Suprapubic skin (tissue), 3 donors: ENCODE data around the gene KYAT1.
A peak's percentile ranks its signal among the peaks of the same experiment; 100 is the strongest.

Source experiments
- CTCF ChIP-seq, 2 donors: fragments of 200-600 bp in 1 of 2; fragments of 450-650 bp in 1 of 2; sonication (generic) in 1 of 2; IDR thresholded peaks; one replicate each; pipeline ENCODE4 v1.5.1; 2016 to 2019; ENCODE audit warnings: antibody characterized with exemption in 2 of 2, mild to moderate bottlenecking in 1 of 2, moderate library complexity in 1 of 2
- POLR2A ChIP-seq, 2 donors: fragments of 450-650 bp; IDR thresholded peaks; one replicate each; pipeline ENCODE4 v1.6.1; 2017; ENCODE audit warnings: antibody characterized with exemption in 2 of 2, mild to moderate bottlenecking in 2 of 2, moderate library complexity in 2 of 2

GRCh38 chr9:128863647-128864046, 18.1 kb downstream of the KYAT1 start:
- TF ChIP-seq CTCF (IDR thresholded peaks at IDR 0.05) (peak; percentile 87 to 95), POLR2A (IDR thresholded peaks at IDR 0.05) (no peak)
